Gastrocnemius medialis (tissue), 4 donors: Measurements from ENCODE around the gene PDGFRA.

Source experiments
- CTCF ChIP-seq, 5 experiments: fragments of 450-650 bp in 3 of 5; fragments of 200-600 bp in 2 of 5; sonication (generic) in 2 of 5; IDR thresholded peaks in 4 of 5; conservative IDR thresholded peaks in 1 of 5; 1 replicate in 4 of 5; 2 replicates in 1 of 5; pipeline ENCODE4 v1.5.1; 2016 to 2019; ENCODE audit warnings: antibody characterized with exemption in 5 of 5, mild to moderate bottlenecking in 3 of 5, moderate library complexity in 3 of 5
- POLR2A ChIP-seq, 2 donors: fragments of 450-650 bp; IDR thresholded peaks; one replicate each; pipeline ENCODE4 v1.6.1; 2017; ENCODE audit warnings: antibody characterized with exemption in 2 of 2, mild to moderate bottlenecking in 2 of 2, moderate library complexity in 2 of 2

DNA sequence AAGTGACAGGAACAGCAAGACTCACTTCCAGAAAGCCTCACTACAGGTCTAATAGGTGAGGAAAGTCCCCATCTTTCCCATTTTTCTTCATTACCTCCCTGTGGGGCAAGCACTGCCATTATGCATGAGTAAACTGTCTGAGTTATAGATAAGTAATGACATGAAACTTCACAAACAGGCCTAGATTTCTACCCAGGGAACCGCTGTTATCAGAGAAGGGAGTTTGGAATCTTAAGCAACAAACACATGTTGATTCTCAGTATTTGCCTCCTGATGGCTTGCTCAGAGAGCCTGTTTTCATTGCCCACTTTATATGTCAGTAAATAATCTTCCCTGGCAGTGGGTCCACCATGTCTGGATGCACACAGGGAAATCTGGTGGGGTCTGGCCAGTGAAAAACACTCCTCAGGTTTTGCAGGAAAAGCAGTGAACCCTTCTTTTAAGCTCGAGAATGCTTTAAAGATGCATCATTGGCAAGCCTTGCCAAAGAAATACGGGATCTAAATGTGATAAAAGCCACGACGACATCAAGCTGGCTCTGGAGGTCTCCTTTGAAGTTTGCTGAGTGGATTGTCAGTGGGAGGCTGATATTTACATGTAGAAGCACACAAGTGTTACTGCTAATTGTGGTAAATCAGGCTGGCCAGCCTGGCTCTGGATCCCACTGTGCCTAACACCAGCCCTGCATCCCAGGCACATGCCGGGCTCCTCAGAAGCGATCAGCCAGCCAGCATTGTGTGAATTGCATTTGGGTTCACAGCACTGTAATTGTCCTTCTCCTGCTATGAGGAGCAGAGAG, 25.2 kb downstream of the PDGFRA start:
- TF ChIP-seq POLR2A (IDR thresholded peaks at IDR 0.05) (no peak), CTCF (IDR thresholded peaks at IDR 0.05 in 4 of 5, conservative IDR thresholded peaks at IDR 0.05 in 1 of 5) (no peak)
